ENCODE data around the gene ERBB4.

DNA sequence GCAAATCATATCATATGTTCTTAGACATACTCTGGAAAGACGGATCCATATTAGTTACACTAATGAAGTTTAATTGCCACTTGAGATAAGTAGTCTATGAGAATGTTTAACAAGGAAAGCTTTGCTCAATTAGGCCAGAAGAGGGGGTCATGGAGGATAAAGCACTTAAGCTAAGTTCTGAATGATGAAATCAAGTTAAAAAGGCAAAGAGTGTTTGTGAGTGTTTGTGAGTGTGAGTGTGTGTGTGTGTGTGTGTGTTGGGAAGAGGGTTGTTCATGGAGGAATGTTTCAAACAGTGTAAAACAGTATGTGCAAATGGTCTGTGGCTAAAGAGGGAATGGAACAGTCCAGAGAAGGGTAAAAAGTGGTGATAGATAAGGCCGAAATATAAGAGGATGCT is 360.9 kb downstream of the ERBB4 start:
- TF ChIP-seq, protein P1, sequence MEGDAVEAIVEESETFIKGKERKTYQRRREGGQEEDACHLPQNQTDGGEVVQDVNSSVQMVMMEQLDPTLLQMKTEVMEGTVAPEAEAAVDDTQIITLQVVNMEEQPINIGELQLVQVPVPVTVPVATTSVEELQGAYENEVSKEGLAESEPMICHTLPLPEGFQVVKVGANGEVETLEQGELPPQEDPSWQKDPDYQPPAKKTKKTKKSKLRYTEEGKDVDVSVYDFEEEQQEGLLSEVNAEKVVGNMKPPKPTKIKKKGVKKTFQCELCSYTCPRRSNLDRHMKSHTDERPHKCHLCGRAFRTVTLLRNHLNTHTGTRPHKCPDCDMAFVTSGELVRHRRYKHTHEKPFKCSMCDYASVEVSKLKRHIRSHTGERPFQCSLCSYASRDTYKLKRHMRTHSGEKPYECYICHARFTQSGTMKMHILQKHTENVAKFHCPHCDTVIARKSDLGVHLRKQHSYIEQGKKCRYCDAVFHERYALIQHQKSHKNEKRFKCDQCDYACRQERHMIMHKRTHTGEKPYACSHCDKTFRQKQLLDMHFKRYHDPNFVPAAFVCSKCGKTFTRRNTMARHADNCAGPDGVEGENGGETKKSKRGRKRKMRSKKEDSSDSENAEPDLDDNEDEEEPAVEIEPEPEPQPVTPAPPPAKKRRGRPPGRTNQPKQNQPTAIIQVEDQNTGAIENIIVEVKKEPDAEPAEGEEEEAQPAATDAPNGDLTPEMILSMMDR (IDR thresholded peaks at IDR 0.05), result no peak
- no peak for TF ChIP-seq POLR2A (IDR thresholded peaks at IDR 0.05)

All from breast epithelium (tissue), 3 donors.